NCI-H1105 treated with DMSO at 0.1 percent for 48 hours (cell line): ENCODE measurements around the gene SNRNP200.

Experiments
- DNase-seq: peaks from one replicate; lab custom pipeline; 2025; lab: John Stamatoyannopoulos, UW

The SNRNP200 gene

DNA sequence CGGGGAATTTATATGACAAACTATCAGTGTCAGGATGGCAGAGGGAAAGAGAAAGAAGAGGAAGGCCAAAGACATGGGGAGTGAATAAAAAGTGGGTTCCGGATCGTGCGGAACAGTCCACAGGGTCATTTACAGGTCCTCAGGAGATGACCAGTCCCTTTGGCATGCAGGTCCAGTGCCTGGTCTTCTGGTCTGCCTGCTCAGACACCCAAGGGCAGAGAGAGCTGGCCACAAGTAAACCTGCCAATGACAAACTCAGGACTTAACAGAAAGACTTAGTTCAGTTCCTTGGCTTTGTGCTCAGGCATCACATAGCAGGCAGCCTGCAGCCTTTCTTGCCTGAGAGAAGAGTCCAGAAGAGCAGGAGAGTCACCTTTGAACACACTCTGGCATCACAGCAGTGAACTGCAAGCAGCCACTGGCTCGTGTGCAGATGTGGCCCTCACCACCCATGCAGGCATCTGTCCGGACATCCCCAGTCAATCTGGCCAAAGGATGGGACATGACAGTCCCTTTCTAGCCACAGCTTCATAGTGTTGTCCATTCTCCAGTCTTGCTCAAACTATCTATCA is 53.5 kb downstream of the SNRNP200 start:
- peak; percentile 5 for DNase-seq

DNA sequence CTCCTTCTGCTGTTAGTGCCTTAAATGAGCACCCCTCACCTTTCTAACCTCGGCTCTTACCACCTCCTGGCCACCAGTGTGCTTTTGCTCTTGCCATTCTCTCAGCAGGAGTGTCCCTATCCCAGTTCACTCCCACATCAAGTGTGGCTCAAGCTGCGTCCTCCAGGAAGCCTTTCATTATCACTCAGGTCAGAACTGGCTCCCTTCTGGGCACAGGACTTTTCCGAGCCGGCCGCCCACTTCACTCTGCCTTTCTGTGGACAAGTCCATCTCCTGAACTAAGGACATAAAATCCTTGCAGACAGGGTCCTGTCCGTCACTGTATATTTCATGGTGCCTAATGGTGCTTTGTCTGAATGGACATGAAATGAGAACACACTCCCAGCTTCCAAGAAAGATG is 55.2 kb downstream of the SNRNP200 start:
- no peak for DNase-seq

DNA sequence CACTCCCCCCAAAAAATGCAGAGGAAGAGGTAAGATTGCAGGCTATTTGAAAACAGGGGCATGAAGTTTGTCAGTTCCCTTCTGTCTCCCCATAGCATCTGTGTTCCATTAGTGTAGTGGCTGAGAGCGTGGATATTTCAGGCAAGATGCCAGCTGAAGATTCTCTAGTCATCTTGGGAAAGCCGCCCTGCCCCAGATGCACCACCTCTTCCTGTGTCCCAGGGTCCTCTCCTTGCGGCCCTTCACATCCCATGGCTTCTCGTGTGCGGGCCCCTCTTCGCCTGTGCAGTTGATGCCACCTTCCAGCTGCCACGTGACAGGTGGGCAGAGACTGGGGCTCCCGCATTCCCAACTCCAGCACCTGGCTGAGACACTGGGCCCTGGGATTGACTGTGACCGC is 55.7 kb downstream of the SNRNP200 start:
- DNase-seq, result no peak

DNA sequence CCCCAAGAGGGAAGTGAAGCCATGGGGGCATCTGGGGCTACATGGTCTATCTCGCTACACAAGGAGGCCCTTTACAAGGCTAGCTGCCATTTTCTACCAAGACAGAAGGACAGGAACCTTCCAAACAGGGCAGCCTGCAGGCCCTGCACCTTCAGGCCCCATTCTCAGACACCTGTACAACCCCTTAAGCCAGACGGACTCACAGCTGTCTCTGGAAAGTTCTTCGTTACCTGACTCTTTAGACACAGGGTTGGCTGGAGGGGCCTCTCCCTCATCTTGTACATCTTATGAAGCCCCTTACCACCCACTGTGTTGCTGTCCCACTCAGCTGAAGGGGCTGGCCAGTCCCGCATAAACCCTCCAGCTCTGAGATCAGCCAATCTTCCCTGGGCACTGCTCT is 56.7 kb downstream of the SNRNP200 start:
- no peak for DNase-seq

DNA sequence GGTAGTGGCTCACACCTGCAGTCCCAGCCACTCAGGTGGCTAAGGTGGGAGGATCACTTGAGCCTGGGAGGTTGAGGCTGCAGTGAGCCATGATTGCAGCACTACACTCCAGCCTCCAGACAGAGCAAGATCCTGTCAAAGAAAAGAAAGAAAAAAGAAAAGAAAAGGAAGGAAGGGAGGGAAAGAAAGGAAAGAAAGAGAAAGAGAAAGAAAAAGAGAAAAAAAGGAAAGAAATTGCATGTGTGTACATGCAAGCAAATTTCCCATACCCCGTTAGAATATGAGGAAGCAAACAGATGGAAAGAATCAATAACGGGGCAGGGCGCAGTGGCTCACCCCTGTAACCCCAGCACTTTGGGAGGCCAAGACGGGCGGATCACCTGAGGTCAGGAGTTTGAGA is 57.5 kb downstream of the SNRNP200 start:
- no peak for DNase-seq

DNA sequence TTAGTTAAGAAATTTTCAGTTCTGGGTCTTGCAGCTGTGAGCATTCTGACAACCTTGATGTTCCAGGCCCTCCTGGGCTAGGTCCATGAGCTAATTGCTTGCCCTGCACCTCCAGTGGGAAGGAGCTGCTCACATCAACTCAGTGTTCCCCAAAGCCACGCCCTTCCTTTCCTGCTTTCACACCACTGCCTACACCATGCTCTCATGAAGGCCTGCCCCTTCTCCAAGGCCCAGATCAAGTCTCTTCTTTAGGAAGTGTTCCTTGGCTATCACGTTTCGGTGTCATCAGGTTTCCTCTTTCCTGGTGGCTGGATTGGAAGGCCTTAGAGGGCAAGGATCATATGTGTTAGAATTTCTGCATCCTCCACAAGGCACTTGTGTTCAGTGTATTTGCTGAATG is 58.3 kb downstream of the SNRNP200 start:
- DNase-seq, result no peak

DNA sequence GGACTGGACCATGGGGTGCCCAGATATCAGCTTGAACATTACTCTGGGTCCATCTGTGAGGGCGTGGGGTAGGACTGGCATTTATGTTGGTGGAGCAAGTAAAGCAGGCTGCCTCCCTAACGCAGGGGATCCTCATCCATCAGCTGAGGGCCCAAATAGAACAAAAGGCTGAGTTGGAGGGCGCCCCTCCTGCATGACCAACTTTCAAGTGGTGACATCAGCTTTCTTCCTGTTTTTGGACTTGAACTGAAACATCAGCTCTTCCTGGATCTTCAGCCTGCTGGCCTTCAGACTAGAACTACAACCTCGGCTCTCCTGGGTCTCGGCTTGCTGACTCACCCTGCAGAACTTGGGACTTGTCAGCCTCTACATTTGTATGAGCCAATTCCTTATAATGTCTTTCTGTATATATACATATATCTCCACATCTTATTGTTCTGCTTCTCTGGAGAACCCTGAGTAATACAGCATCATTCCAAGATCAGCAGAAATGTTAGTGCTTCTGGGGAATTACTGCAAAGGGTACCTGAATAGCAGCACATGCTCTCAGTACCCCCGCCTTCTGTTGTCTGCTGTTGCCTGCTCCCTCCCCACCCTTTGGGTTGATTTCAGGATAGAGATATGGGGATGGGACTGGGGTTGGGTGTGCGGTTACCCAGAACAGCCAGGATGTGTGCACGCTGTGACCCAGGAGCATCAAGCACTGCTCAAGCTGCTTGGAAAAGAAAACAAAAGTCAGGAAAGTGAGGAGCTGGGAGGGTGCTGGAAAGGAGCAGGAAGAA is 59.5 kb downstream of the SNRNP200 start:
- DNase-seq, result no peak

DNA sequence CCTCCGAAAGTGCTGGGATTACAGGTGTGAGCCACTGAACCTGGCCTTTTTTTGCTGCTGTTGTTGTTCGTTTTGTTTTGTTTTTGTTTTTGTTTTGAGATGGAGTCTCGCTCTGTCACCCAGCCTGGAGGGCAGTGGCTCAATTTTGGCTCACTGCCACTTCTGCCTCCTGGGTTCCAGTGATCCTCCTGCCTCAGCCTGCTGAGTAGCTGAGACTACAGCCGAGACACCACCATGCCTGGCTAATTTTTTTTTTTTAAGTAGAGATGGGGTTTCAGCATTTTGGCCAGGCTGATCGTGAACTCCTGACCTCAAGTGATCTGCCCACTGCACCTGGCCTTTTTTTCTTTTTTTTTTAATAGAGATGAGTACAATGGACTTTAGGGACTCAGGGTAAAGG is 61.5 kb downstream of the SNRNP200 start:
- no peak for DNase-seq

DNA sequence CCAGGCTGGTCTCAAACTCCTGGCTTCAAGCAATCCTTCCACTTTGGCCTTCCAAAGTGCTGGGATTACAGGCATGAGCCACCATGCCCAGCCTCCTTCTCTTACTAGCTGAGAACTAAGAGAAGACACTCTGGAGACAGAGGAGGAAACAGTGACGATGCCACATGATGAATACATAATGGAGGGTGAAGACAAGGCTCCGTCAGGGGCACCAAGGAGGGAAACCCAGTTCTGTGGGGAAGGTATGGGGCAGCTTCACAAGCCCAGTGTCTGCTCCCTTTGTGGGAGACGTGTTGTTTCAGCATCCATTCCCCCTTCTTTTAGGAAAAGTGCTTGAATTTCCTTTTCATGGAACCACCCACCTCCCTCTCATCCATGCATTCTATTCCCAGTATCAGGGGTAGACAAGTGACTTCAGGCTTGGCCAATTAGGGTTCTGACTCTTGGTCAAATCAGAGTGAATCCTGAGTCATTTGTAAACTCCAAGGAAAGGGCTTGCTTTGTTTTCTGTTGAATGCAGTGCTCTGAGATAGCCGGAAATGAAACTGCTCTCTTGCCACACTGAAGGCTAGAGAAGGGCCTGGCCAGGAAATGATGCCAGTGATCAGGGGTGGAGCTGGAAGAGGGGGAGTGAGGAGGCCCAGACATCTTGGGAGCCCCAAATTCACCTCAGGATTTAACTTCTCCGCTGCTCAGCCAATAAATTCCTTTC is 63.3 kb downstream of the SNRNP200 start:
- no peak for DNase-seq

DNA sequence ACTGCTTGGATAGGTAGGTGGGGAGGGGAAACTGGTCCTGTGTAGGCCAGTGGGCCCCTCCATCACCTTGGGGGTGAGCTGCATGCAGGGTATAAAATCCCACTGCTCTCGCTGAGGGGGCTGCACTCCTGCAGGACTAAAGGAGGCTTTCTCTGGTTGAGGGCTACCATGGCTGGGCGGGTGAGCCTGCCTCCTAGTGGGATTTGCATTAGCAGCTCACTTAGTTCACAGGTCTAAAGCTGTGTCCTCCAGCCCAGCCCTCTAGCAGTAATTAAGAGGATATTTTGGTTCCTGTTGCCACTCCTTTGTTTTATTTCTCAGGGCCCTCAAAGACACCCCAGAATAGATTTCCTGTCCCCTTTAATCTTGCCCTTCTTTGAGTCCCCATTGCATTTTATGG is 64.1 kb downstream of the SNRNP200 start:
- DNase-seq, result no peak

DNA sequence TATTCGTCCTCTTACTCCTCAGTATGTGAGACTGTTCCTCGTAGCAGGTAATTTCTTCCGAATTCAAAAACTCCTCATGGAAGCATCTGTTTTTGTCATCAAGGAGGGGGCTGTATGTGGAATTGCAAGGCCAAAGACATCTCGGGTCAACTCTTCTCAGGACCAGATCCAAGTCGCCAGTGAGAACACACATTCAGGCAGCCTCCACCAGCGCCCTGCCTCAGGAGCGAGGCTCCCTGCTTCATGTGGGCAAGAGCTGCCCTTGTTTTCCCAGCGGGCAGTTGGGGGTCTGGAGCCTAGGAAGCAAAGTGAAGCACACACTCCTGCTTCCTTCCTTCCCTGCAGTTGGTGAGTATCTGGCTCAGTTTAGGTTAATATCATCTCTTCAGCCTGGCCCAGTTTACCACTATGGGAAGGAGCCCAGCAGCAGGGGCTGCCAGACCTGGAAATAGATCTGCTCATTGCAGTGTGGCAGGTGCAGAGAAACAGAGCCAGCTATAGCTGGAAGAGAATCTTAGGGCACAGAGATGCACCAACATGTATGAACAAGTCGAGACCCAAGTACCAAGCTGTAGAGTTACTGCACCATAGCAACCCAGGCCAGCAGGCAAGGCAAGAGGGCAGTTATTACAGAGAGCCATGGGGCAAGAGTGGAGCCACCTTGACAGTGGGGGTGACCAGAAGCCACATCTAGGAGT is 64.9 kb downstream of the SNRNP200 start:
- peak; percentile 87 for DNase-seq

DNA sequence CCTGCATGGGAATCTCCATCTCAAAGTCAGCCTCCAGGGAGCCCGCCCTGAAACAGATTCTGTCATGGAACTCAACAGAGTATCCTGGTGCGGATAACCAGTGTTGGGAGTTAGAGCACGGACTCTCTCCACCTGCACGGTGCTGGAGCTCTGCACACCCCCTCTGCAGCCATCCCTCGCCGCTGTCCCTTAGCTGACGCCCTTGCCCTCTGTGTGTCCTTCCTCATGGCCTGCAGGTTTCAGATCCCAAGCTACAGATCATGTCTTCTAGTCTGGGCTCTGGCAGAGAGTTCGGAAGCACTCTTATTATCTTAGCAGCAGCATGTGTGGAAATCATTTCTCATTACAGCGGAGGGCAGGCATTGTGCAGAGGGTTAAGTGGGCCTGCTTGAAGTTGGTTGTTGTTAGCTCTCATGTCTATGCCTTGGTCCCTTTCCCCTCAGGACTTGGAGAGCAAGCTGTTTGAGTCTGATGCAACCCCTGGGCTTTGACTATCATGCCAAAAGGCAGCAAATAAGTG is 65.5 kb downstream of the SNRNP200 start:
- DNase-seq, result no peak

DNA sequence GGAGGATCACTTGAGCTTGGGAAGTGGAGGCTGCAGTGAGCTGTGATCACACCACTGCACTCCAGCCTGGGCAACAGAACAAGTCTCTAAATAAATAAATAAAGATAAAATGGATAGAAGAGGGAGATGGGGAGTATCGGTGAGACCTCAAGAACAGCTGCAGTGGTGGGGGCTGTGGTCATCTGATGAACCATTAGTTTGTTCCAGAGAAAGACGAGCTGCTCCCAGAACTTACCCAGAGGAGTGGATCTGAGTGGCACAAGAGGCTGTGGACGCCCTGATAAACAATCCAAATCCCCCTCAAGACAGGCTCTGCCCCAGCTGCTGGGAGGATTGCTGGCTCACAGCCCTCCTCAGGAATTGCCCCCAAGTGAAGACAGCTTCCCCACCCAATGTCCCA is 66.3 kb downstream of the SNRNP200 start:
- DNase-seq, result no peak

DNA sequence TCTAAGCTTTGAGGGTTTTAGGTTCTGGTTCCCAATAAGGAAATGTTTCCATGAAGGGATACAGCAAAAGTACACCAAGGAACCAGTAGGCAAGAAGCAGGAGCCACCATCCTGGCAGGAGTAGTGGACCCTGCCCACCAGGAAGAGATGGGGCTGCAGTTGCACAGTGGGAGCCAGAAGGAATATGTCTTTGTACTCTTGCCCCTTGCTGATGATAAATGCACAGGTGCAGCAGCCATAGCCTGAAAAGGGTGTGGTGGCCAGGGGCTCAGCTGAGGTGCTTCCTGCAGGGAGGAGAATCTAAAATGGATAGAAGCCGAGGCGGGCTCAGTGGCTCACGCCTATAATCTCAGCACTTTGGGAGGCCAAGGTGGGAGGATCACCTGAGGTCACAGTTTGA is 67.1 kb downstream of the SNRNP200 start:
- DNase-seq, result no peak

DNA sequence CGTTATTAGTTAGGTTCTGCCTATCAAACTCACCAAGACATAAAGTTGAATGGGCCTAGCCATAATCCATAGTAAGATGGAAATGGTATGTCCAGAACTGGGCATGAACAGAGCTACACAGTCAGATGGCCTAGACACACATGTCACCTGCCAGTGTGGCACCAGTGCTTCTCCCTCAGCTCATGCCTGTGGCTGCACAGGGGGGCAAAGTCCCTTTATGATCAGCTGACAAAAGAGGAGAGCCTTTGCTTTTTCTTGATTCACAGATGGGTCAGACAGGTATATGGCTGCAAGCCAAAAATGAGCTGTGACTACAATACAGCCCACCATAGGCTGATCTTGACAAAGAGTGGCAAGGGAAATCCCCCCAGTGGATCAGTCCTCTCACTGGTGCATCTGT is 68.5 kb downstream of the SNRNP200 start:
- no peak for DNase-seq

DNA sequence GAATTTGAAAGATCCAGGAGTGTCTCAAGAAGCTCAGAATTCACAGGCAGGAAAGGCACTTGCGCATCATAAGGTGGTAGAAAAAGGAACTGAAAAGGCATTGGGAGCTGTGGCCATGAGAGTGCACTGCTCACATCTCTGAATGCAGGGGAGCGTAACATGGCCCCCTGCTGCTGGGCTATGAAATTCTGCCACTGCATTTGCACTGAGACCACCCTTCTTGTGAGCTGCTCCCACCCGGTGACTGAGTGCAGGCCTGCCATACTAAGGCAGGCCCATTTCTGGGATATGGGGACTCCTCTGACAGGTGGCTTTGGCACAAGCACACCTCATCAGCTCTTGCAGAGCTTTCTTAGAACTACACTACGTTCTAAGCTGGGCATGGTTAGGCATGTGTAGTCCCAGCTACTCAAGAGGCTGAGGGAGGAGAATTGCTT is 71.4 kb downstream of the SNRNP200 start:
- DNase-seq, result no peak

DNA sequence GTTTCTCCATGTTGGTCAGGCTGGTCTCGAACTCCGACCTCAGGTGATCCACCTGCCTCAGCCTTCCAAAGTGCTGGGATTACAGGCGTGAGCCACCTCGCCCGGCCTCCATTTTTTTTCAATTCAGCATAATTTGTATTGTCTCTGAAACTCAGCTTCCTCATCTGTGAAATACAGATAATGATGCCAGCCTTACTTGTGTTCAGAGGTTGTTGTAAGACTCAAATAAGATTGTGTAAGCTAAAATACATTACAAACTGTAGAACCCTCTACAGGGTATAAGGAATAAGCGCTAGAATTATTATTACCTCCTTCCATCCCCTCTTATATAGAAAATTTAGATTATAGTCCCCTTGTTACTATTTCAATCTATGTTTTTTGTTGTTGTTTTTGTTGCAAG is 71.9 kb downstream of the SNRNP200 start:
- DNase-seq, result no peak

DNA sequence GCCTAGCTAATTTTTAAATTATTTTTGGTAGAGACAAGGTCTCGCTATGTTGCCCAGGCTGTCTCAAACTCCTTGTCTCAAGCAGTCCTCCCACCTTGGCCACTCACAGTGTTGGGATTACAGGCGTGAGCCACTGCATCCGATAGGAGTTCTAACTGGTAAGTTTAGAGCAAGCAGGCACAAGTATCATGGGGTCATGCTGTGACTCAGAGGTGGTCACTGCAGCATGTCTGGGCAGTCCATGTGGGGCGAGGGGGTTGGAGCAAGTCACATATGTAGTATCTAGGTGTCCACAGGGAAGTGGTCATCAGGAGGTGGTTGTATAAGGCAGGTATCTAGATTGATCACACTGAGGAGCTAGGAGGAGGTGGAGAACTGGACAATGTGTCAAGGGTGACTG is 74.0 kb downstream of the SNRNP200 start:
- DNase-seq, result no peak

DNA sequence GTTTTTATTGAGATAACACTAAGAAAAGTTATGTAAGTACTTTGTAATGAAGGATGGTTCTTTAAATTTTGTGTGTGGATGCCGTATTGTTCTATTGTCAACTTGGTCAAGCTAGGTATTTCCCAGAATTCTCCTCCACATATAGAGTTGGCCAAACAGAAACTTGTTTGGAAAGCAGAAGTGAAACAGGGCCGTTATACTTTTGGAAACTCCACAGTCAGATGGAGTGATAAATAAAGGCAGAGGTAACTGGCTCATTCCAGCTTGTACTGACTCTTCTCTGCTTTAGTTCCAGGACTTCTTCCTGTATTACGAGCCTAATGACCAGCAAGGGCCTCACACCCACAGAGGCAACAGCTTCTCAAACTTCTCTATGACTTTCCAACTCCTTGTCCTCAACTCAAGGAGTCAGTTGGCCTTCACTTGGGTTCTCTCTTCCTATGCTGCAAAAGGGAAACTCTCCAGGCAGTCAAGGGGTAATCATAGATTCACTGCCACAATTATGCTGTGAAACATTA is 80.3 kb downstream of the SNRNP200 start:
- no peak for DNase-seq
